HepG2 (cell line): Measurements from ENCODE around the gene OR10V1. TPM values are rescaled to one million over a fixed set of nuclear protein-coding genes. Genes with fewer than 3 reads are reported as not detected.
A peak's percentile ranks its signal among the peaks of the same experiment; 100 is the strongest.

Source experiments
- ATAC-seq: fragments of 200-7000 bp; cut with Tn5 transposase; 3 replicates; pipeline ENCODE4 v1.9.1; 2020; ENCODE audit warnings: mild to moderate bottlenecking, moderate library complexity
- BruUV-seq: library from RNA; stranded (reverse); fragments of 400-500 nt; replicated peaks from 2 replicates; lab custom pipeline; 2021; lab: Mats Ljungman, UMichigan
- CTCF ChIA-PET: fragments of 300-600 bp; formaldehyde crosslinking; extraction: SDS; loops from one replicate; lab custom pipeline; 2021; ENCODE audit warnings: low total read pairs, inconsistent platforms, low intra/inter-chr PET ratio; lab: Yijun Ruan, JAX
- POLR2A ChIA-PET: fragments of 350-600 bp; sonication (Branson Sonifier 250); formaldehyde crosslinking; loops from one replicate; lab custom pipeline; 2020; ENCODE audit warnings: antibody characterized with exemption, inconsistent platforms; lab: Yijun Ruan, JAX
- DNase-seq: peaks from one replicate; pipeline ENCODE4 v3.0.0-alpha.2; 2015; ENCODE audit warnings: low spot score
- FAIRE-seq: peaks from 3 replicates; lab custom pipeline; 2011; peaks lifted over from hg19 to GRCh38; lab: Jason Lieb, UNC
- H2AFZ ChIP-seq: one replicate; pipeline ENCODE4 v1.6.1; 2011; ENCODE audit warnings: low read length, inconsistent platforms
- H3K27ac ChIP-seq: fragments of 300-600 bp; 3 replicates; pipeline ENCODE4 v1.8.0; 2011; ENCODE audit warnings: mixed run types, mild to moderate bottlenecking, mixed read lengths, low read length, inconsistent platforms; ENCODE audit not compliant: insufficient read depth; ENCODE audit errors: extremely low read length
- H3K27me3 ChIP-seq, 2 experiments: fragments of 200-600 bp in 1 of 2; 2 replicates in 1 of 2; 3 replicates in 1 of 2; pipeline versions ENCODE4 v1.6.0 to v1.8.0; 2011; ENCODE audit warnings: low read length in 2 of 2, mild to moderate bottlenecking in 2 of 2, moderate library complexity in 2 of 2, inconsistent platforms in 1 of 2; ENCODE audit not compliant: insufficient read depth in 2 of 2, control insufficient read depth in 1 of 2
- H3K36me3 ChIP-seq, 2 experiments: fragments of 200-600 bp in 1 of 2; replicated peaks in 1 of 2; 2 replicates in 1 of 2; 3 replicates in 1 of 2; pipeline versions ENCODE4 v1.5.1 to v1.8.0; 2011; ENCODE audit warnings: low read length in 2 of 2, inconsistent platforms in 1 of 2; ENCODE audit not compliant: insufficient read depth in 2 of 2, control insufficient read depth in 1 of 2
- H3K4me1 ChIP-seq: 2 replicates; pipeline ENCODE4 v1.5.1; 2012; ENCODE audit warnings: low read length, inconsistent platforms; ENCODE audit not compliant: insufficient read depth
- H3K4me2 ChIP-seq: 2 replicates; pipeline ENCODE4 v1.6.0; 2011; ENCODE audit warnings: low read depth, low read length, inconsistent platforms
- H3K4me3 ChIP-seq, 3 experiments: fragments of 200-600 bp in 1 of 3; sonication (generic), shearing (Covaris generic) in 1 of 3; replicated peaks in 1 of 3; 2 replicates each; pipeline ENCODE4 v1.5.1; 2011 to 2016; ENCODE audit warnings: low read length in 3 of 3, inconsistent platforms in 2 of 3, low read depth in 2 of 3, mild to moderate bottlenecking in 2 of 3, control low read depth in 1 of 3, mixed read lengths in 1 of 3; ENCODE audit not compliant: insufficient read depth in 1 of 3
- H3K79me2 ChIP-seq: one replicate; pipeline ENCODE4 v1.6.1; 2011; ENCODE audit warnings: low read length, inconsistent platforms; ENCODE audit not compliant: insufficient read depth
- H3K9ac ChIP-seq: 2 replicates; pipeline ENCODE4 v1.6.0; 2011; ENCODE audit warnings: mild to moderate bottlenecking, low read depth, low read length, inconsistent platforms; ENCODE audit not compliant: insufficient read depth
- H3K9me3 ChIP-seq: 2 replicates; pipeline ENCODE4 v1.5.1; 2012; ENCODE audit warnings: mild to moderate bottlenecking, low read length
- H4K20me1 ChIP-seq: 2 replicates; pipeline ENCODE4 v1.6.0; 2011; ENCODE audit warnings: inconsistent platforms, mild to moderate bottlenecking, low read length, moderate library complexity; ENCODE audit not compliant: insufficient read depth
- PAXIP1 ChIP-seq: sonication (generic); formaldehyde crosslinking; conservative IDR thresholded peaks from 2 replicates; pipeline ENCODE4 v1.4.0; 2020; ENCODE audit warnings: mild to moderate bottlenecking, missing genetic modification reagents, moderate library complexity
- RARA ChIP-seq: IDR thresholded peaks from 2 replicates; pipeline ENCODE4 v1.6.1; 2016; ENCODE audit warnings: missing genetic modification reagents, missing compliant biosample characterization
- RXRB ChIP-seq: IDR thresholded peaks from 2 replicates; pipeline ENCODE4 v1.6.1; 2016; ENCODE audit warnings: borderline replicate concordance, missing genetic modification reagents, missing compliant biosample characterization
- STAT6 ChIP-seq: sonication (generic); formaldehyde crosslinking; IDR thresholded peaks from 2 replicates; pipeline ENCODE4 v1.4.0; 2020; ENCODE audit warnings: missing genetic modification reagents, mild to moderate bottlenecking, borderline replicate concordance
- ZNF772 ChIP-seq: sonication (generic); formaldehyde crosslinking; IDR thresholded peaks from 2 replicates; pipeline ENCODE4 v1.5.0; 2020; ENCODE audit warnings: mild to moderate bottlenecking, missing genetic modification reagents
- WGBS: methylation state at CpG from one replicate; pipeline ENCODE4 v1.1.6; 2017; ENCODE audit warnings: low lambda C conversion rate; 5-methylcytosine and 5-hydroxymethylcytosine counted together
- in situ Hi-C: cut with HindIII; loops from 2 replicates; pipeline ENCODE4 v1.10.0; 2017; ENCODE audit warnings: low pct_unique_long_range_greater_than_20kb; ENCODE audit not compliant: extremely low pct_ligation_motif_present
- intact Hi-C: fragments of 100-400 bp; cut with micrococcal nuclease; formaldehyde crosslinking; loops from one replicate; pipeline ENCODE4 v1.10.0; 2022; ENCODE audit not compliant: unreplicated experiment
- polyA plus RNA-seq, 8 experiments: library from polyadenylated mRNA; depleted of rRNA in 3 of 8; stranded (reverse) in 7 of 8; unstranded in 1 of 8; fragments of >200 nt; fragmentation: Illumina TruSeq in 4 of 8; extraction: Trizol in 4 of 8; gene quantifications; 2 replicates each; pipeline versions ENCODE4 v1.2.1 to v1.2.3, GENCODE V29; 2011 to 2016; ENCODE audit warnings: low read depth in 4 of 8, missing spikeins in 1 of 8, mixed read lengths in 1 of 8; ENCODE audit not compliant: insufficient read depth in 1 of 8
- total RNA-seq, 5 experiments: library from RNA; depleted of rRNA; stranded (reverse); fragments of >200 nt; fragmentation: Illumina TruSeq; extraction: Trizol; gene quantifications; 2 replicates each; pipeline ENCODE4 v1.2.3, GENCODE V29; 2016; ENCODE audit warnings: low read depth in 1 of 5
- TF ChIP-seq, protein P1 (sequence below): sonication (generic); formaldehyde crosslinking; IDR thresholded peaks from 2 replicates; pipeline ENCODE4 v1.9.0; 2022; ENCODE audit warnings: low read depth, missing genetic modification reagents
- TF ChIP-seq, protein P2 (sequence below): sonication (generic); formaldehyde crosslinking; IDR thresholded peaks from 2 replicates; pipeline ENCODE4 v1.5.0; 2020; ENCODE audit warnings: mild to moderate bottlenecking, missing genetic modification reagents

The OR10V1 gene
- total and polyA plus RNA-seq, 2 of the 13 experiments (the other 11 are each of a cell fraction or from before 2014, with no cell fraction given) = not detected

DNA sequence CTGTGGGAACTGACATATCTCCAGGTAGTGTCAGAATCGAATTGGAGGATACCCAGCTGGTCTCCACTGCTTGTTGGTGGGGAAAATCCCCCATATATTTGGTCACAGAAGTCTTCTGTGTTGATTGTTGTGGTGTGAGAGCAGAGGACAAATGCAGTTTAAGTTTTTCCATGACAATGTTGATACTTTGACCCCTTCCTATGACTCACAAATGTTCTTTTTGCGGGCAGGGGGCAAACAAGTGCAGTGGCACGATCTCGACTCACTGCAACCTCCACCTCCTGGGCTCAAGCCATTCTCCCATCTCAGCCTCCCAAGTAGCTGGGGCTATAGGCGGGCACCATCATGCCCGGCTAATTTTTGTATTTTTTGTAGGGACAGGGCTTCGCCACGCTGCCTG, 37.4 kb downstream of the OR10V1 start (continued):
- TF ChIP-seq PAXIP1 (CRISPR knock-in tag) (peak; percentile 40; the same call in 1 of the 2 replicates), ZNF772 (CRISPR knock-in tag) (no peak)
- TF ChIP-seq, protein P1, sequence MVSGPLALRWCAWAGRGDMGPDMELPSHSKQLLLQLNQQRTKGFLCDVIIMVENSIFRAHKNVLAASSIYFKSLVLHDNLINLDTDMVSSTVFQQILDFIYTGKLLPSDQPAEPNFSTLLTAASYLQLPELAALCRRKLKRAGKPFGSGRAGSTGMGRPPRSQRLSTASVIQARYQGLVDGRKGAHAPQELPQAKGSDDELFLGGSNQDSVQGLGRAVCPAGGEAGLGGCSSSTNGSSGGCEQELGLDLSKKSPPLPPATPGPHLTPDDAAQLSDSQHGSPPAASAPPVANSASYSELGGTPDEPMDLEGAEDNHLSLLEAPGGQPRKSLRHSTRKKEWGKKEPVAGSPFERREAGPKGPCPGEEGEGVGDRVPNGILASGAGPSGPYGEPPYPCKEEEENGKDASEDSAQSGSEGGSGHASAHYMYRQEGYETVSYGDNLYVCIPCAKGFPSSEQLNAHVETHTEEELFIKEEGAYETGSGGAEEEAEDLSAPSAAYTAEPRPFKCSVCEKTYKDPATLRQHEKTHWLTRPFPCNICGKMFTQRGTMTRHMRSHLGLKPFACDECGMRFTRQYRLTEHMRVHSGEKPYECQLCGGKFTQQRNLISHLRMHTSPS = peak; percentile 66; the same call in 1 of the 2 replicates
- TF ChIP-seq, protein P2, sequence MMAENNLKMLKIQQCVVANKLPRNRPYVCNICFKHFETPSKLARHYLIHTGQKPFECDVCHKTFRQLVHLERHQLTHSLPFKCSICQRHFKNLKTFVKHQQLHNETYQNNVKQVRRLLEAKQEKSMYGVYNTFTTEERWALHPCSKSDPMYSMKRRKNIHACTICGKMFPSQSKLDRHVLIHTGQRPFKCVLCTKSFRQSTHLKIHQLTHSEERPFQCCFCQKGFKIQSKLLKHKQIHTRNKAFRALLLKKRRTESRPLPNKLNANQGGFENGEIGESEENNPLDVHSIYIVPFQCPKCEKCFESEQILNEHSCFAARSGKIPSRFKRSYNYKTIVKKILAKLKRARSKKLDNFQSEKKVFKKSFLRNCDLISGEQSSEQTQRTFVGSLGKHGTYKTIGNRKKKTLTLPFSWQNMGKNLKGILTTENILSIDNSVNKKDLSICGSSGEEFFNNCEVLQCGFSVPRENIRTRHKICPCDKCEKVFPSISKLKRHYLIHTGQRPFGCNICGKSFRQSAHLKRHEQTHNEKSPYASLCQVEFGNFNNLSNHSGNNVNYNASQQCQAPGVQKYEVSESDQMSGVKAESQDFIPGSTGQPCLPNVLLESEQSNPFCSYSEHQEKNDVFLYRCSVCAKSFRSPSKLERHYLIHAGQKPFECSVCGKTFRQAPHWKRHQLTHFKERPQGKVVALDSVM = 0 out of 2 replicates have a peak, but pooled peaks have one; percentile 45
- TF ChIP-seq, all 625 proteins: peak for 15

- ChIA-PET POLR2A (no interaction called here), CTCF (no interaction called here)
- Histone ChIP-seq H3K4me1 (peaks cover 47% of the 10 kb centered on the region), H3K27me3 (no peaks in the 10 kb centered on the region), H3K4me3 (no peak overlapping the region), H3K9me3 (no peaks in the 10 kb centered on the region), H3K27ac (no peak overlapping the region), H3K4me2 (no peak overlapping the region), H3K79me2 (no peaks in the 10 kb centered on the region), H3K36me3 (no peaks in the 10 kb centered on the region), H3K9ac (no peak overlapping the region), H2AFZ (no peak overlapping the region), H4K20me1 (no peaks in the 10 kb centered on the region)
- no peak for FAIRE-seq
- DNase-seq = no peak
- TF ChIP-seq RARA (peak; percentile 69), RXRB (CRISPR knock-in tag) (0 out of 2 replicates have a peak, but pooled peaks have one; percentile 14), STAT6 (CRISPR knock-in tag) (no peak)
- ATAC-seq = no peak
- intact Hi-C loops (no loop called here), in situ Hi-C loops (loop anchor here (10.0 kb wide), 1 partner anchor 131 kb away; no protein-coding TSS in a partner anchor)
- WGBS = 6% methylated on average over 2 of the region's 2 CpGs
- no TSS peak for BruUV-seq
Measured at GRCh38 chr11:59674291-59674690, 39.4 kb downstream of the OR10V1 start.
